ENCODE data around the gene WDR64. TPM values are rescaled to one million over a fixed set of nuclear protein-coding genes. Genes with fewer than 3 reads are reported as not detected.

Gene WDR64
- polyA plus RNA-seq, 2 of the 4 experiments (the other 2 are of a cell fraction), result not detected

- TF ChIP-seq FOSL2 (IDR thresholded peaks at IDR 0.05) (no peak), FOSL2 (CRISPR knock-in tag; IDR thresholded peaks at IDR 0.05) (no peak), CHD2 (IDR thresholded peaks at IDR 0.05; ENCODE audit: low read length, partially characterized antibody) (no peak), NR3C1 (IDR thresholded peaks at IDR 0.05) (no peak), POLR2A (IDR thresholded peaks at IDR 0.05; ENCODE audit: low read length) (no peak), TFCP2L1 (CRISPR knock-in tag; IDR thresholded peaks at IDR 0.05) (no peak), EP300 (IDR thresholded peaks at IDR 0.05) (no peak), CEBPB (IDR thresholded peaks at IDR 0.05) (no peak), GATA3 (IDR thresholded peaks at IDR 0.05; ENCODE audit: borderline replicate concordance) (no peak), USF2 (IDR thresholded peaks at IDR 0.05) (no peak), RFX5 (IDR thresholded peaks at IDR 0.05) (no peak), CBX2 (IDR thresholded peaks at IDR 0.05; ENCODE audit: borderline replicate concordance, low read depth) (no peak), EHMT2 (IDR thresholded peaks at IDR 0.05; ENCODE audit: low read depth) (no peak), BHLHE40 (IDR thresholded peaks at IDR 0.05; ENCODE audit: low read depth, low read length) (no peak), RARB (CRISPR knock-in tag; IDR thresholded peaks at IDR 0.05) (no peak), JUNB (IDR thresholded peaks at IDR 0.05) (no peak), NFE2L2 (conservative IDR thresholded peaks at IDR 0.05; ENCODE audit: low read length) (no peak), HOXB13 (CRISPR knock-in tag; IDR thresholded peaks at IDR 0.05; ENCODE audit: low read depth) (no peak)
- TF ChIP-seq, protein P1, sequence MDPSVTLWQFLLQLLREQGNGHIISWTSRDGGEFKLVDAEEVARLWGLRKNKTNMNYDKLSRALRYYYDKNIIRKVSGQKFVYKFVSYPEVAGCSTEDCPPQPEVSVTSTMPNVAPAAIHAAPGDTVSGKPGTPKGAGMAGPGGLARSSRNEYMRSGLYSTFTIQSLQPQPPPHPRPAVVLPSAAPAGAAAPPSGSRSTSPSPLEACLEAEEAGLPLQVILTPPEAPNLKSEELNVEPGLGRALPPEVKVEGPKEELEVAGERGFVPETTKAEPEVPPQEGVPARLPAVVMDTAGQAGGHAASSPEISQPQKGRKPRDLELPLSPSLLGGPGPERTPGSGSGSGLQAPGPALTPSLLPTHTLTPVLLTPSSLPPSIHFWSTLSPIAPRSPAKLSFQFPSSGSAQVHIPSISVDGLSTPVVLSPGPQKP (IDR thresholded peaks at IDR 0.05; ENCODE audit: low read depth, low read length), result no peak
- TF ChIP-seq, protein P2, sequence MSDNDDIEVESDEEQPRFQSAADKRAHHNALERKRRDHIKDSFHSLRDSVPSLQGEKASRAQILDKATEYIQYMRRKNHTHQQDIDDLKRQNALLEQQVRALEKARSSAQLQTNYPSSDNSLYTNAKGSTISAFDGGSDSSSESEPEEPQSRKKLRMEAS (IDR thresholded peaks at IDR 0.05), result no peak
- ATAC-seq, result no peak
- ChIA-PET CTCF (interaction anchor here (1.2 kb wide), 2 partner anchors 9 to 19 kb away, joined by 3 to 4 read pairs; no protein-coding TSS in a partner anchor), POLR2A (no interaction called here)
- no peak for DNase-seq (ENCODE audit: low read depth in 1 of 2, low spot score in 1 of 2)
- Histone ChIP-seq H3K4me2 (no peak overlapping the region), H3K4me1 (peaks cover 13% of the 10 kb centered on the region), H3K9me3 (no peaks in the 10 kb centered on the region; the same call in 1 of the 3 replicates), H3K4me3 (no peak overlapping the region), H3K27ac (0 out of 6 replicates have a peak overlapping the region, but pooled peaks of 1 of the 2 experiments have one; percentile 22)
- FAIRE-seq, result no peak
- whole genome bisulfite sequencing (ENCODE audit: missing lambda C conversion rate), result 90% methylated on average over 7 of the region's 7 CpGs
These were observed 5.9 kb upstream of the WDR64 start for GRCh38 chr1:241646201-241646600.

GRCh38 chr1:241647658-241648057 lies 4.4 kb upstream of the WDR64 start:
- Histone ChIP-seq H3K4me2 (no peak overlapping the region), H3K9me3 (no peaks in the 10 kb centered on the region; the same call in 1 of the 3 replicates), H3K27ac (0 out of 6 replicates have a peak overlapping the region, but pooled peaks of 1 of the 2 experiments have one; percentile 5), H3K4me3 (no peak overlapping the region), H3K4me1 (peaks cover under 1% of the 10 kb centered on the region)
- POLR2A ChIA-PET, result no interaction called here
- FAIRE-seq (no peak), ATAC-seq (peak; percentile 25 to 54; a peak in 1 of 6 replicates), DNase-seq (ENCODE audit: low read depth in 1 of 2, low spot score in 1 of 2) (no peak)
- CTCF ChIA-PET, result interaction anchor here (0.8 kb wide), 1 partner anchor 10 kb away, joined by 4 read pairs; no protein-coding TSS in a partner anchor
- TF ChIP-seq FOSL2 (IDR thresholded peaks at IDR 0.05) (no peak), FOSL2 (CRISPR knock-in tag; IDR thresholded peaks at IDR 0.05) (peak; percentile 58), POLR2AphosphoS2 (conservative IDR thresholded peaks at IDR 0.05; ENCODE audit: low read length) (no peak)
- WGBS (ENCODE audit: missing lambda C conversion rate), result 54% methylated on average over 1 of the region's 1 CpG

DNA sequence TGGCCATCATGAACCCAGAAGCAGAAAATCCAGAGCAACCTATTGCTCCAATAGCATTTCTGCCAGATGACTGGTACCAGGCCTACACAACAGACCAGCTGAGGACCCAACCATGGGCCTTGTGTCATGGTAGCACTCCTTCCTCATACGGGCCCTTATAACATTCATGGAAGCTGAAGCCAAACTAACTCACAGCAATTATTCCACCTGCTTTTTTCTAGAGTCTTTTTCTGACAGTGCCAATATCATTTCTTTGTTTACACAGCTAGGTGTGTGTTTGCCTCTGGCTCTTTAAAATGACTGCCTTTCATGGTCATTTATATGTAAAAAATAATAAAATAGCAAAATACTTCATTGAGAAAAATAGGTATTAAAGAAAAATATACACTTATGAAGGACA lies 3.9 kb upstream of the WDR64 start:
- 0 out of 6 replicates have a peak overlapping the region, but pooled peaks of 1 of the 2 experiments have one; percentile 5 for H3K27ac ChIP-seq
- H3K4me3 ChIP-seq, result no peak overlapping the region
- DNase-seq (ENCODE audit: low read depth in 1 of 2, low spot score in 1 of 2), result no peak
- ChIA-PET CTCF (interaction anchor here (0.8 kb wide), 1 partner anchor 9 kb away, joined by 4 read pairs; no protein-coding TSS in a partner anchor), POLR2A (no interaction called here)
- no peaks in the 10 kb centered on the region for H3K4me1 ChIP-seq
- no peak overlapping the region for H3K4me2 ChIP-seq
- FAIRE-seq, result no peak
- no peak for ATAC-seq
- no peaks in the 10 kb centered on the region; the same call in 1 of the 3 replicates for H3K9me3 ChIP-seq
- no peak for TF ChIP-seq POLR2AphosphoS2 (conservative IDR thresholded peaks at IDR 0.05; ENCODE audit: low read length)
- TF ChIP-seq HEYL (CRISPR knock-in tag; IDR thresholded peaks at IDR 0.05), result no peak
- TF ChIP-seq REST (IDR thresholded peaks at IDR 0.05), result no peak
- TF ChIP-seq POLR2A (IDR thresholded peaks at IDR 0.05; ENCODE audit: low read length), result no peak
- TF ChIP-seq EHMT2 (IDR thresholded peaks at IDR 0.05; ENCODE audit: low read depth), result no peak
- no peak for TF ChIP-seq NR3C1 (IDR thresholded peaks at IDR 0.05)
- no peak for TF ChIP-seq ZFP36 (IDR thresholded peaks at IDR 0.05; ENCODE audit: borderline replicate concordance, partially characterized antibody)
- TF ChIP-seq JUN (IDR thresholded peaks at IDR 0.05), result no peak
- TF ChIP-seq RARB (CRISPR knock-in tag; IDR thresholded peaks at IDR 0.05), result no peak
- TF ChIP-seq ZSCAN20 (CRISPR knock-in tag; IDR thresholded peaks at IDR 0.05), result no peak
- TF ChIP-seq EP300 (IDR thresholded peaks at IDR 0.05), result no peak
- 86% methylated on average over 1 of the region's 1 CpG for WGBS (ENCODE audit: missing lambda C conversion rate)

All from A549 (cell line).